ENCODE results near the gene GDPGP1.

The GDPGP1 gene

GRCh38 chr15:90264671-90265070, 30.7 kb downstream of the GDPGP1 start:
- TF ChIP-seq, protein P1, sequence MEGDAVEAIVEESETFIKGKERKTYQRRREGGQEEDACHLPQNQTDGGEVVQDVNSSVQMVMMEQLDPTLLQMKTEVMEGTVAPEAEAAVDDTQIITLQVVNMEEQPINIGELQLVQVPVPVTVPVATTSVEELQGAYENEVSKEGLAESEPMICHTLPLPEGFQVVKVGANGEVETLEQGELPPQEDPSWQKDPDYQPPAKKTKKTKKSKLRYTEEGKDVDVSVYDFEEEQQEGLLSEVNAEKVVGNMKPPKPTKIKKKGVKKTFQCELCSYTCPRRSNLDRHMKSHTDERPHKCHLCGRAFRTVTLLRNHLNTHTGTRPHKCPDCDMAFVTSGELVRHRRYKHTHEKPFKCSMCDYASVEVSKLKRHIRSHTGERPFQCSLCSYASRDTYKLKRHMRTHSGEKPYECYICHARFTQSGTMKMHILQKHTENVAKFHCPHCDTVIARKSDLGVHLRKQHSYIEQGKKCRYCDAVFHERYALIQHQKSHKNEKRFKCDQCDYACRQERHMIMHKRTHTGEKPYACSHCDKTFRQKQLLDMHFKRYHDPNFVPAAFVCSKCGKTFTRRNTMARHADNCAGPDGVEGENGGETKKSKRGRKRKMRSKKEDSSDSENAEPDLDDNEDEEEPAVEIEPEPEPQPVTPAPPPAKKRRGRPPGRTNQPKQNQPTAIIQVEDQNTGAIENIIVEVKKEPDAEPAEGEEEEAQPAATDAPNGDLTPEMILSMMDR (IDR thresholded peaks at IDR 0.05; ENCODE audit: insufficient read depth, low read depth, low read length, missing control alignments): no peak
- H3K4me3 ChIP-seq (ENCODE audit: low read length): peak overlapping the region; percentile 90
- peak; percentile 24 for DNase-seq (ENCODE audit: low read depth)

- TF ChIP-seq, protein P1 (IDR thresholded peaks at IDR 0.05; ENCODE audit: insufficient read depth, low read depth, low read length, missing control alignments): no peak
- peak within 1 kb of the TSS; percentile 90 for H3K4me3 ChIP-seq (ENCODE audit: low read length)
- peak; percentile 92 for DNase-seq (ENCODE audit: low read depth)
These were observed 31.5 kb downstream of the GDPGP1 start, which contains the start of gene NGRN for GRCh38 chr15:90265271-90266060. Gene NGRN (plus strand): TSS chr15:90265672. CDS start chr15:90265713, 41 bp downstream.

DNA sequence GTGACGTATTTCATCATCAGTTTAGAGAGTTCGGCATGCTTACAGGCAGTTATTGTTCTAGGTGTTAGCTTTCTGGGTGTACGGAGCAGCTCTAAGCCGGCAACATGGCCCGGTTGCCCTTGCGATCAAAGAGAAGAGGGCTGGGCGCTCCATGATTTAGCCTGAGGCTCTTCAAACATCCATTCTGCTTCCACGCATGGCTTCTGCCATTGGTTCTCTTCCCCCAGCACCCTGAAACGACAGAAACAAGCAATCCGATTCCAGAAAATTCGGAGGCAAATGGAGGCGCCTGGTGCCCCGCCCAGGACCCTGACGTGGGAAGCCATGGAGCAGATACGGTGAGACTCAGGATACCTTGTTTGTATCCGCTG, 32.0 kb downstream of the GDPGP1 start:
- TF ChIP-seq, protein P1 (IDR thresholded peaks at IDR 0.05; ENCODE audit: insufficient read depth, low read depth, low read length, missing control alignments): no peak
- peak; percentile 47 for DNase-seq (ENCODE audit: low read depth)
- peak overlapping the region; percentile 90 for H3K4me3 ChIP-seq (ENCODE audit: low read length)

DNA sequence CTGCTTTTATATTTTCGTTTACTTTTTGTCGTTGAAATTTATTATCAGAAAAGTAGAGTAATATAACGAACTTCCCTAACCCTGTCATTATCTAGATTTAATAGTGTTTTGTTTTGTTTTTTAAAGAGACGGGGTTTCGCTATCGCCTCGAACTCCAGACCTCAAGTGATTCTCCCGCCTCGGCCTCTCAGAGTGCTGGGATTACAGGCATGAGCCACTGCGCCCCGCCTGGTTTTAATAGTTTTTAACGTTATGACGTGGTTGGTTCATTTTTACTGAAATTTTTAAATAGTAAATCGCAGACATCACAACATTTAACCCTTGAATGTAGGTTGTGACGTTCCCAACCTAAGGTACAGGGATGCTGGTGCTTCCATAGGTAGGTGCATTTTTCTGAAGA, 32.5 kb downstream of the GDPGP1 start:
- H3K4me3 ChIP-seq (ENCODE audit: low read length): peak overlapping the region; percentile 90
- TF ChIP-seq, protein P1 (IDR thresholded peaks at IDR 0.05; ENCODE audit: insufficient read depth, low read depth, low read length, missing control alignments): no peak
- DNase-seq (ENCODE audit: low read depth): peak; percentile 25

- H3K4me3 ChIP-seq (ENCODE audit: low read length): no peak overlapping the region
- DNase-seq (ENCODE audit: low read depth): no peak
- TF ChIP-seq, protein P1 (IDR thresholded peaks at IDR 0.05; ENCODE audit: insufficient read depth, low read depth, low read length, missing control alignments): no peak
These were observed 34.4 kb downstream of the GDPGP1 start for GRCh38 chr15:90268415-90268814.

DNA sequence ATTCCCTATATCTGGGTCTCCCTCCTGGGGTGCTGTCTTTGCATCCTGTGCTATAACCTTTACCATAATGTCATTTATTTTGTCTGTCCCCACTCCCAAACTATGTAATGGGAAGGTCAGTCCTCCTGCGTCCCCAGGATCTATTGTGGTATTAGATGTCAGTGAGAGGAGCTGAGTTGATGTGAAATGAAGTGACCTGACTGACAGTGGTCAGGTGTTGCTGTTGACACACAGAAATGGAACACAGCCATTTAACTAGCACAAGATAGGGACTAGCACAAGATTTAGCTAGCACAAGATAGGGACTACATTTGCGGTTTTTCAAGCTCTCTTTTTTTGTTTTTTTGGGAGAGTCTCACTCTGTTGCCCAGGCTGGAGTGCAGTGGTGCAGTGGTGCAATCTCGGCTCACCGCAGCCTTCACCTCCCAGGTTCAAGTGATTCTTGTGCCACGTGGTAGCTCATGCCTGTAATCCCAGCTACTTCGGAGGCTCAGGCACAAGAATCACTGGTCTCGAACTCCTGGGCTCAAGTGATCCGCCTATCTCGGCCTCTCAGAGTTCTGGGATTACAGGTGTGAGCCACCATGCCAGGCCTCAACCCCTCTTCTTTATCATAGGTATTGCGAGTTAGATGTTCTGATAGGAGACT, 36.6 kb downstream of the GDPGP1 start:
- DNase-seq (ENCODE audit: low read depth): no peak
- H3K4me3 ChIP-seq (ENCODE audit: low read length): no peak overlapping the region
- TF ChIP-seq, protein P1 (IDR thresholded peaks at IDR 0.05; ENCODE audit: insufficient read depth, low read depth, low read length, missing control alignments): no peak
